ENCODE results near the gene MLYCD. TPM values are rescaled to one million over a fixed set of nuclear protein-coding genes. Genes with fewer than 3 reads are reported as not detected.

MLYCD gene
- total and polyA plus RNA-seq, 2 experiments from 2014 or later: 9.3 to 10.6 TPM

- peaks cover 2% of the 10 kb centered on the region for H3K4me1 ChIP-seq (ENCODE audit: low read depth)
- DNase-seq (ENCODE audit: low read depth in 1 of 2, low spot score in 1 of 2): no peak
- no peaks in the 10 kb centered on the region for H3K9me3 ChIP-seq (ENCODE audit: low read depth)
- no peak overlapping the region for H3K27ac ChIP-seq
- H3K36me3 ChIP-seq: no peaks in the 10 kb centered on the region
- no peak for TF ChIP-seq CTCF (IDR thresholded peaks at IDR 0.05; ENCODE audit: low read depth, low read length)
- H3K4me3 ChIP-seq: no peak overlapping the region
- peaks cover 9% of the 10 kb centered on the region for H3K27me3 ChIP-seq
These were observed 60.1 kb downstream of the MLYCD start for GRCh38 chr16:83958846-83959565.

- no peaks in the 10 kb centered on the region for H3K9me3 ChIP-seq (ENCODE audit: low read depth)
- no peaks in the 10 kb centered on the region for H3K36me3 ChIP-seq
- no peak overlapping the region for H3K4me3 ChIP-seq
- DNase-seq (ENCODE audit: low read depth in 1 of 2, low spot score in 1 of 2): peak in 1 of 2 donors; percentile 30
- TF ChIP-seq CTCF (IDR thresholded peaks at IDR 0.05; ENCODE audit: low read depth, low read length): no peak
- H3K27ac ChIP-seq: no peak overlapping the region
- H3K27me3 ChIP-seq: peaks cover 9% of the 10 kb centered on the region
- no peaks in the 10 kb centered on the region for H3K4me1 ChIP-seq (ENCODE audit: low read depth)
These were observed 60.9 kb downstream of the MLYCD start for GRCh38 chr16:83959656-83960434.

GRCh38 chr16:83960521-83961249 is 61.8 kb downstream of the MLYCD start:
- Histone ChIP-seq H3K27ac (no peak overlapping the region), H3K4me1 (ENCODE audit: low read depth) (no peaks in the 10 kb centered on the region), H3K36me3 (no peaks in the 10 kb centered on the region), H3K9me3 (ENCODE audit: low read depth) (no peaks in the 10 kb centered on the region), H3K4me3 (no peak overlapping the region), H3K27me3 (peaks cover 6% of the 10 kb centered on the region)
- no peak for DNase-seq (ENCODE audit: low read depth in 1 of 2, low spot score in 1 of 2)
- no peak for TF ChIP-seq CTCF (IDR thresholded peaks at IDR 0.05; ENCODE audit: low read depth, low read length)

GRCh38 chr16:83961591-83961990 is 62.7 kb downstream of the MLYCD start:
- no peak for TF ChIP-seq CTCF (IDR thresholded peaks at IDR 0.05; ENCODE audit: low read depth, low read length)
- DNase-seq (ENCODE audit: low read depth in 1 of 2, low spot score in 1 of 2): no peak
- Histone ChIP-seq H3K27me3 (no peaks in the 10 kb centered on the region), H3K27ac (no peak overlapping the region), H3K4me1 (ENCODE audit: low read depth) (no peaks in the 10 kb centered on the region), H3K9me3 (ENCODE audit: low read depth) (no peaks in the 10 kb centered on the region), H3K36me3 (no peaks in the 10 kb centered on the region), H3K4me3 (no peak overlapping the region)

GRCh38 chr16:83963277-83964119 is 64.6 kb downstream of the MLYCD start:
- no peaks in the 10 kb centered on the region for H3K36me3 ChIP-seq
- H3K4me1 ChIP-seq (ENCODE audit: low read depth): no peaks in the 10 kb centered on the region
- no peak overlapping the region for H3K27ac ChIP-seq
- no peak for TF ChIP-seq CTCF (IDR thresholded peaks at IDR 0.05; ENCODE audit: low read depth, low read length)
- no peaks in the 10 kb centered on the region for H3K9me3 ChIP-seq (ENCODE audit: low read depth)
- DNase-seq (ENCODE audit: low read depth in 1 of 2, low spot score in 1 of 2): no peak
- no peaks in the 10 kb centered on the region for H3K27me3 ChIP-seq
- H3K4me3 ChIP-seq: no peak overlapping the region
